Suppressor macrophage treated with lipopolysaccharide for 4 hours (primary cell): ENCODE data around the gene FUBP3.
"Not testable (repeated sequence)": the region's sequence is repeated elsewhere in the genome, so short reads cannot be mapped to it uniquely, and the experiment has no call there.

Experiments used
- DNase-seq: peaks from one replicate; pipeline ENCODE4 v3.0.0-alpha.2; 2020

Gene FUBP3

DNA sequence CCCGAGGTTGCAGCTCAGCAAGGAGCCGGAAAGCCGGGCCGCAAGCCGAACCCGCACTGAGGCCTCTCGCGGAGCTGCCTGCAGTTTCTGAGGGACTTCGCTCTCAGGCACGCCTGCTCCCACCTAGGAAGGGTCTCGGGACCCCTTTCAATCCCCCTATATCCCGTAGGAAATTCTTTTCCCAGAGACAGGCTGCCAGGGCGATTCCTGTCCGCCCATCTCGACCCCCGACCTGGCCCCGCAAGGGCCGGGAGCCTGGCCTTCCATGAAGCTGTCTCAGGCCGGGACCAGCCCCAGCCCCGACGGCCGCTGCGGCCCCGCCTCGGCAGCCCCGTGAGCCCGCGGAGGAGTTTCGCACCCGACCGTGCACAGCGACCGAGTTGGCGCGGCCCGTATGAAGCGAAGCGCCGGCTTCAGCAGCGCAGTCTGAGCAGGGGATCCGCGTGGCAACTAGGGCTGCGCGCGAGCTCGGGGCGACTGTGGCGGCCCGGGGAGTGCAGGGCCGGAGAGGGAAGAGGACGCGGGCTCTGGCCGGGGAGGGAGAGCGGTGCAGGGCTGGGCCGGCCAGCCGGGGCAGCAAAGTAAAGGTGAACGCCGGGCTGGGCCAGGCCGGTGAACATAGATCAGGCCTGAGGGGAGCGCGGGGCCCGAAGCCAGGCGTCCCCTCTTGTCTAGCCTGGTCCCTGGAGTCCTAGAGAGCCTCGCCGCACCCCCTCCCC, 84.0 kb downstream of the FUBP3 start:
- DNase-seq: no peak

DNA sequence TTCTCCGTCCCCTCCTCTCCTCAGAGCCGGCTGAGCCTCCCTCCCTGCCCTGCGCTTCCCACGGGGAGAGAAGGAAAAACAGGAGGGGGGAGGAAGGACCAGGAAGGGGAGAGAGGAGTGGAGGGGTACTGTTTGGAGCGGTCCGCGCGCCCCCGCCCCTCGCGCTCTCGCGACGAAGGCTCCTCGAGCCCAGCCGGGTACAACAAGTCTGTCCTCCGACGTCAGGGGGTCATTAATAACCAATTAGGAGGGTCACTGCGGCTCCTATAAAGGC, 84.5 kb downstream of the FUBP3 start:
- DNase-seq: no peak

DNA sequence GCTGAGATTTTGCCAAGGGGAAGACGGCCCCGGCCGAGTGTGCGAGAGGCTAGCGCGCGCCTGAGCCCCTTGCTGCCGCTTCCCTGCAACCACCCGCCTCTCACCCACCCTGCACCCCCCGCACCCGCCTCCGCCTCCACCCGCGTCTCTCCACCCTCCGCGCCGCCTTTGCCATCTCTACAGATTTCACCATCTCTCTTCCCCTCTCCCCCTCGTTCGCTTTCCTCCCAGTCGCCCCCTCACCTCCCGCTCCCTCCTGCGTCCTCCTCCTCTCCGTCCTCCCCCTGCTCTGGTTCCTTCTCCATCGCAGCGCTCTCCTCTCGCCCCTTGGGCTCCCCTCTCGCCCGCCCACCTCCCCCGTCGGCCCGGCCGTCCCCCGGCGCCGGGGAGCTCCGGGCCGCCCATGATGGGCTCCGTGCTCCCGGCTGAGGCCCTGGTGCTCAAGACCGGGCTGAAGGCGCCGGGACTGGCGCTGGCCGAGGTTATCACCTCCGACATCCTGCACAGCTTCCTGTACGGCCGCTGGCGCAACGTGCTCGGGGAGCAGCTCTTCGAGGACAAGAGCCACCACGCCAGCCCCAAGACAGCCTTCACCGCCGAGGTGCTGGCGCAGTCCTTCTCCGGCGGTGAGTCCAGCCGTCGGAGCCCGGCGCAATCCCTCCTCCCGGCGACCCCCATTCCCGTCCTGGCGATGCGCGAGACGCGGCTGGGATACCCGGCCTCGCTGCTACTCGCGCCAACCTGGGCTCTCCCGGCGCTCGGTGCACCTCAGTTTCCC, 85.1 kb downstream of the FUBP3 start, which contains the start of gene PRDM12:
TSS of gene PRDM12 (plus strand) at position 344 of the 778 bp plus-strand sequence. CDS start at position 404, 60 bp downstream.
- DNase-seq: no peak

DNA sequence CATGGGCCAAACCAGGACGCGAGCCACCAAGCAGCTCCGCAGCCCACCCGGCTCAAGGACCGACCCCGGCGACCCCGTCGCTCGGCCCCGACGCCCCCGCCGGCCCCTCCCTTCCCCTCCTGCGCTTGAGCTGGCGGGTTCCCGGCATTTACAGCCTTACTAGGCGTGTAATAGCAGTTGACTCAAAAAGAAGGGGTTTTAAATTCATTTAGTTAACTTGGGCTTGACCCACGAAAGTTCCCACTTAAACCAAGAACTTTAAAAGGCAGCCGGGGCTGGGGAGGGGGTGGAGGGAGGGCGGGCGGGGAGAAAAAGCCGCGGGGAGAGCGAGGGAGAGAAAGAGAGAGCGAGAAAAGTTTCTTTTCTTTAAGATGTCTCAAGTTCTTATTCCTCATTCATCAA, 85.7 kb downstream of the FUBP3 start:
- no peak for DNase-seq

DNA sequence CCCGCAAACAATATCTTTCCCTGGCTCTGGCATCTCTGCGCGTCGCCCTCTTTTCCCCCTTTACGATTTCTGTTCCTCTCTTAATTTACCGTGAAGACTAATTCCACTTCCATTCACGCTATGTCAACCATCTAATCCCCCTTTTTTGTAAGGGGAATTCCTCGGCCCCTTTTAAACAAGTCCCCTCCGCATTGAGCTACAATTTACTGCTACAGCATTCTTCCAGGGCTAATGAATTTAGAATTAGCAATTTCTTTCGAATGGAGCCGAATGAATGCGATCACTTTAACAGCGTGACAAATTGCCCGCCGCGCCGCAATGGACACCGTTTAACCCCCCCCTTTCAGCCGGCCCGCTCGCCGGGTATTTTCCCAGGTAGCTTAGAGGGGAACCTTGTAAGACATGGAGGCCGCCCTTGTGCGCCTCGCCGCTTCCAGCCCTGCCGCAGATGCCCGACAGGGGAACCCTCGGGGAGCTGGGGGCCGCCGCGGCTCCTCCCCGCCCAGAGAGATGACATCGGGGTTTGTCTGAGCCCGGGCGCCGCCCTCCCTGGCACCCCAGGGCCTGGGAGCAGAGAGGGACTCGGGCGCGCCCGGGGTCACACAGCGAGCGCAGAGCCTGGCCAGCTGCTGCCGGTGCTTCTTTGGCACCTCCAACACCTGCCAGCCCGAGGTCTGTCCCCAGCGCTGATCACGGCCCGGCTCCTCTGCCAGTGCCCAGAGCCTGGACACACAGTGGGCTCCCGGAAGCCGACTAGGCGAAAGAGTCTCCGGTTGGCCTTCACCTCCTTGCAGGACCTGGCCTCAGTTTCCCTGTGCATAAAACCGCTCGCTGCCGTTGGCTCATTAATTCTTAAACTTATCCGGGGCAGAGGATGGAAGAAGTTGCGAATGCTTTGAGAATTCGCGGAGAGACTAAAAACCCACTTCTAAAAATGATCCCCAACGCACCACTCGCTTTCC, 86.3 kb downstream of the FUBP3 start:
- DNase-seq: no peak

DNA sequence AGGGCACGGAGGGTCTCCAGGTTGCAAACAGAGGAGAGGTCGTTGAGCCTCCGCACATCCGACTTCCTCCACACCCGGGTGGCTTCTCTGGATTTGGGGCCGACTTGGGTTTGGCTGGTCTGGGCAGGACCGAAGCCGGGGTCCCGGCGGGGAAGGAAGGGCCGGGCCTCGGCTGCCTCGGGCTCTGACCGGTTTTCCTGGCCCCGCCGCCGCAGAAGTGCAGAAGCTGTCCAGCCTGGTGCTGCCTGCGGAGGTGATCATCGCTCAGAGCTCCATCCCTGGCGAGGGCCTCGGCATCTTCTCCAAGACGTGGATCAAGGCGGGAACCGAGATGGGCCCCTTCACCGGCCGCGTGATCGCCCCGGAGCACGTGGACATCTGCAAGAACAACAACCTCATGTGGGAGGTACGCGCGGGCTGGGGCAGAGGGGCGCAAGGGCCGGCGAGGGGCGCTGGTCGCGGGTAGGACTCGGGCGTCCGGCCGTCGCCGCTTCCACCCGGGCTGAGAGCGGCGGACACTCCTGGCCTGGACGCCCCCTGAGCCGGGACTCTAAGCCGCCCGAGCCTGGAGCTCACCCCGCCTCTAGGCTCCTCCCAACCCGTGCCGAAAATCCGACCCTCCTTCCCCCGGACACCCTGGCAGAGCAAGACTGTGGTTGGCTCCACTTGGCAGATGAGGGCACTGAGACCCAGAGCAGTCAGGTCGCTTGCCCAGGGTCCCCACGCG, 87.2 kb downstream of the FUBP3 start:
- no peak for DNase-seq

DNA sequence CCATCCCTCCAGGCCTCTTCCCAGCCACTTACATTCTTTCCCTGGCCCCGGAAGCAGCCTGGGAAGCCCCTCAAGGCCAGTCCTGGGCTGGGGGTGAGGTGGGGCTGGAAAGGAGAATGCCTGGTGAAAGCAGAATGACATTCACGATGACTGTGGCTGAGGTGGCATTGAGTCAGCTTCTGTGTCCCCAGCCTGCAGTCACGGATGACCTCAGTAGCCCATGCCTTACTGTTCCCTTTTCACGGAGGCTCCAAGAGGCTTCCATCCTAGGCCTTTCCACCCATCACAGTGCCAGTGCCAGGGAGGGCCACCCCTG, 87.7 kb downstream of the FUBP3 start:
- DNase-seq: peak; percentile 61

DNA sequence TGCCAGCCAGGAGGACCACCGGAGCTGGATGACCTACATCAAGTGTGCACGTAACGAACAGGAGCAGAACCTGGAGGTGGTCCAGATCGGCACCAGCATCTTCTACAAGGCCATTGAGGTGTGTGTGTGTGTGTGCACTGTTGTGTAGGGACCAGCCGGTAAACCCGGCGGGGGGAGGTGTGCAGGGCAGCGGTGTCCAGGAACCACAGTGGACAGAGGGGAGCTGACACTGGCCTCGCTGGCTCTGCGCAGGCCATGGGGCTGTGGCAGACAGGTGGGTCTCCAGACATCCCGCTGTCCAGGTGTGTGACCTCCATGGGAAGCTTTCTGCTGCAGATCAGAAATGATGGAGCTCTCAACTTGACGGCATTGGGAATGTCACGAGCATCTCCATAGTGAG, 88.8 kb downstream of the FUBP3 start:
- no peak for DNase-seq

DNA sequence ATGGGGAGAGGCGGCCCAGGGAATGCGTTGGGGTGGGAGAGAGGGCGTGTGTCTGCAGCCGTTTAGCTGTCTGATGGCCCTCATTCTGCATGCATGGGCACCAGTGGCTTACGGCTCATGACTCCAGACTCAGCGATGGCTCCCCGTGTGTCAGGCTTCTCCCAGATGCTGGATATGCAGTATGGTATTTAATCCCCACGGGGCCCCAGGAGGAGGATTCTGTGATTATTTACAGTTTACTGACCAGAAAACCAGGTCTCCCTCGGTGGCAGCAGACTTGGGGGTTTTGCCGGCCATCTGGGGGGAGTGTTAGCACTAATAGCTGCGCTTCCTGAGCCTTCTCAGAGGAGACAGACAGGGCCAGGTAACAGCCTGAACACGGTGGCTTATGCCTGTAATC, 89.3 kb downstream of the FUBP3 start:
- no peak for DNase-seq

DNA sequence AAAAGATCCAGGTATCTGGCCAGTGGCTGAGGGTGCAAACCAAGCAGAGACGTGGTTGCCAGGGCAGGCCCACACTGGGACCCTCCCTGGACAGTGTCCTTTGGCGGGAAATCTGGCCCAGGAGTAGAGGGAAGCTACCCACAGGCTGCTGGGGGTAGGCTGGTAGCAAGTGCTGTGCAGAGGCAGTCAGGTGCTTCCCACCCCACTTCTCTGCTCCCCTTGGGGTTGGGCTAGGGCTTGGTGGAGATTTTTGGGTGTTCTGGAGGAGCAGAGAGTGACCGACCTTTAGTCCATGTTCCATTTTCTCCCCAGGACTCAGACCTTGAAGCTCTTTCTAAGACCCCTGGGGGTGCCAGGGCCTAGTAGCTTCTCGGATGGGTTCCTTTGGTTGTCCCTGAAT, 90.6 kb downstream of the FUBP3 start:
- DNase-seq: no peak

DNA sequence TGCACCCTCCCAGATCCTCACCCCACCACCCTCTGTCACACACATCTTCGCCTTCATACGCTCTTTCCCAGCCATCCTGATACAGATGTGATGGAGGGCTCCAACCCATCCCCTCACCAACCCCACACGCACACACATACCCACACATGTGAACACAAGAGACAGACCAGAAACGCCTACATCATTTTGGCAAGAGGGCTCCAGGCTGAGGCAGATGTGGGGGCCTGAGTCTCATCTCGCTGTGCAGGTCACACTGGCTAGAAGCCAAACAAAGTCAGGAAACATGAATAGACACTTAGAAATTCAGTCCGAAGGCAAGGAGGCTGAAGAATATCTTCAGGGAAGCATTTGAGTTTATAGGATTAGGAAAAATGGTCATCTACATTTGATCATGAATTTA, 91.3 kb downstream of the FUBP3 start:
- DNase-seq: no peak

DNA sequence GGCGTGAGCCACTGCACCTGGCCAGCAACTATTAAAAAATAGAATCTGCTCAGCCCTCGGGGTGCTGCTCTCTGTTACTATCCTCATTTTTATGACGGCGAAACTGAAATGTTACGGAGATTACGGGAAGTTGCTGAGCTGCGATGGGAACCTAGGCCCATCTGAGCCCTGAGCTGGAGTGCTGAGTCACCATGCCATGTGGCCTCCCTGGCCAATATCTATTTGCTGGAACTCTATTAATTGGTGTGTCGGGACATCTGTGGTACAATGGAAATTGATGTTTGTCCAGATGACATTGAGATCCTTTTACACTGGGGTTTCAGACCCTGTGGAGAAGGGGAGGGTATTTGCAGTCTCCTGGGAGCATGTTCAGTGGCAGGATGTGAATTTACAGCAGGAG, 93.1 kb downstream of the FUBP3 start:
- DNase-seq: no peak

DNA sequence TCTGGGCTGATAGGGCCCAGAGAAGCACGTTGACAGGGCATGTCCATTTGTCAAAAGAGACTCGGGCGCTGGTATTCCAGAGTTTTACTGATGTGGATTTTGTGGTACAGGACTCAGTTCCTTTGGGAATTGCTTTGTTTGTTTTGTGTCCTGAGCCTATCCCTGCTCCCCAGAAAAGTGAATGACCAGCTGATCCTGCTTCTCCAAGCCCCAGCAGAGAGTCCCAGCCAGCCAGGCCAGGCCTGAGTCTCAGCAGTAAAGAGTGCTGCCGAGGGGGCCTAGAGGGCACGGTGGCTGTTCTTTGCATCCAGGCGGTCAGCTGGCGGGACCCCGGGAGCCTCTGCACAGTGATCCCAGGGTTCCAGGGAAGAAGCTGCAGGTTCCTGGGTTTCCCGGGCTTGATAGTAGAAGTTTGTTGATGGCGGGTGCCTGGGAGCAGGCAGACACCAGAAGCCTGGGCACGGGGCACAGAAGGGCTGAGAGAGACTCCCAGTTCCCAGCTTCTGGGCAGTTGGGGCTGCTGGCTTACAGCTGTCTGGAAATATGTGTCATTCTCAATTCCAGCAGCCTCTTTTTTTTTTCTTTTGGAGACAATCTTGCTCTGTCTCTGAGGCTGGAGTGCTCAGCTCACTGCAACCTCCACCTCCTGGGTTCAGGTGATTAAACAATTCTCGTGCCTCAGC, 93.7 kb downstream of the FUBP3 start:
- DNase-seq: no peak

DNA sequence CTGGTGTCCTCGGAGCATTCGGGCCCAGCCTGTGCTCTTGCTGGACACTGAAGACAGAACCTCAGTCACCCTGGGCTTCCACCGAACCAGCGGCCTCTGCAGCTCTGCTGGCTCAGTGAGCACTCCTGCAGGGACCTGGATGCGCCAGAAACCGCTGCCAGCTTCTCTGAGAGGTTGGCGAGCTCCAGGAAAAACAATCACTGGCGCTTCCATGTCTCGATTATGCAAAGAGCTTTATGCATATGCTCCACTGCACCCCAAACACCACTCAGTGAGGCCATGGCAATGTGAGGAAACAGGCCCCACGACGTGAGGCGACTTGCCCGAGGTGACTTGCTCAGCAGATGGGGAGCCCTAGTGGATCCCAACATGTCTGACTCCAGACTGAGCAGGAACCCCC, 96.0 kb downstream of the FUBP3 start:
- DNase-seq: no peak

DNA sequence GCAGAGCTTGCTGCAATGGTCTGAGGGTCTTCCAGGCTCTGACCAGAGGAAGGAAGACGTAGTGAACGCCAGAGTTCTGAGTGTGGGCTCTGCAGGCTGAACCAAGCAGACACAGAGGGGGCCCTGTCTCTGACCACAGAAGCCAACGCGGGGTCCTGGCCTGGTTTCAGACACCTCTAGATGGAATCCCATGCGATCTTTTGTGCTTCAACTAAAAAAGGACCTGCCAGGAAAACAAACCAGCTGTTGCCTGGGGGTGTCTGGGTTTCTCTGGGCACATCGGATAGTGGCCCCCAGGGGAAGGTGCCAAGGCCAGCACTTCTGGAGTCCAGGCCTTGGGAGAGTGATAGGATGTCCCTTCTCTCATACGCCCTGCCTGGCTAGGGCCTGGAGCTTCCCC, 97.9 kb downstream of the FUBP3 start:
- no peak for DNase-seq

DNA sequence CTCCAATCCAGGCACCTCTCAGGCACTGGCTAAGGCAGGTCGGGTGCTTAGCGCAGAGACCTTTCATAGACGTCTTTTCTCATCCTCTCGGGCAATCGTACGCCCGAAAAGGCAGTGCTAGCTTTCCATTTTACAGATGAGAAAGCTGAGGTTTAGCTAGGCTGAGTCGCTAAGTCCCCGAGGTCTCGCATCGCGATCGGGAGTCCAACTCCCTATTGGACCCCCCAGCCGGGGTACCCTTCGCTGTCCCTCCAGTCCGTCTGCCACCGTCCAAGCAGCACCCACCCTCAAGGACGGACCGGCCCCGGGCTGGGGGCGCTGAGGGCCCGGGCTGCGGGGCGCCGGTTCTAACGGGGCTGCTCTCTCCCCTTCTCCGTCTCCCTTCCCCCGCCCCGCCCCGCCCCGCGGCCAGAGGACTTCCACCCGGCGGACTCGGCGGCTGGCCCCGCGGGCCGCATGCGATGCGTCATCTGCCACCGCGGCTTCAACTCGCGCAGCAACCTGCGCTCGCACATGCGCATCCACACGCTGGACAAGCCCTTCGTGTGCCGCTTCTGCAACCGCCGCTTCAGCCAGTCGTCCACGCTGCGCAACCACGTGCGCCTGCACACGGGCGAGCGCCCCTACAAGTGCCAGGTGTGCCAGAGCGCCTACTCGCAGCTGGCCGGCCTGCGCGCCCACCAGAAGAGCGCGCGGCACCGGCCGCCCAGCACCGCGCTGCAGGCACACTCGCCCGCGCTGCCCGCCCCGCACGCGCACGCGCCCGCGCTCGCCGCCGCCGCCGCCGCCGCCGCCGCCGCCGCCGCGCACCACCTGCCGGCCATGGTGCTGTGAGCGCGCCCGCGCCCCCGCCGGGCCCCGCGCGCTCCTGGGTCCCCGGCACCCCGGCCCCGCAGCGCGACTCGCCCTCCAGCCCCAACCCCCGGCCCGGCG, 101.7 kb downstream of the FUBP3 start:
- DNase-seq: peak; percentile 82

DNA sequence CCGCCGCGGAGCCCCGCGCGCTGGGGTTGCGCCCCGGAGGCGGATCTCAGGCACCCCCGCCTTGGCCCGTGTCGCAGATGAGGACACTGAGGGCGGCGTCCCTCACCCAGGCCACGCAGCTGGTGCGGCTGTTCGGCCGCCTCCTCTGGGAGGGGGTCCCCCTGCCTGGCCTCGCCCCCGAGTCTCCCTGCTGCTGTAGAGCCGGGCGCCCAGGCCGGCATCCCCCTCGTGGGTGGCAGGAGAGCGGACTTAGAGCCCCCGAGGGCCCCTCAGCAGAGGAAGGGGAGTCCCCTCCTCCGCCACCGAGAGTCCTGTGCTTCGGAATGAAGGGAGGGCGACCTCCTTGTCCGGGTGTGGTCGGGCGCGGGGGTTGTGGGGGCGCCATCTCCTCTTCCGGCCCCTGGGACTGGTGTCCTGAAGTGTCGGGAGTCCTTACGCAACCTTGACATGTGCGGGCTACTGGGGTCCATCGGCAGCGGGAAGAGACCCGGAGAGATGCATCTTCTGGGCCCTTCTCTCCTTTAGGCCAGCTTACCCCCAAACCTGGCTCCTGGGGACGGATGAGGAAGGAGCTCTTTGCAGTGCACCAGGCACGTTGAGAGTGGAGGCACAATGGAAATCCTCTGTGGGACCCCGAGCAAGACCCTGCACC, 102.5 kb downstream of the FUBP3 start:
- no peak for DNase-seq

DNA sequence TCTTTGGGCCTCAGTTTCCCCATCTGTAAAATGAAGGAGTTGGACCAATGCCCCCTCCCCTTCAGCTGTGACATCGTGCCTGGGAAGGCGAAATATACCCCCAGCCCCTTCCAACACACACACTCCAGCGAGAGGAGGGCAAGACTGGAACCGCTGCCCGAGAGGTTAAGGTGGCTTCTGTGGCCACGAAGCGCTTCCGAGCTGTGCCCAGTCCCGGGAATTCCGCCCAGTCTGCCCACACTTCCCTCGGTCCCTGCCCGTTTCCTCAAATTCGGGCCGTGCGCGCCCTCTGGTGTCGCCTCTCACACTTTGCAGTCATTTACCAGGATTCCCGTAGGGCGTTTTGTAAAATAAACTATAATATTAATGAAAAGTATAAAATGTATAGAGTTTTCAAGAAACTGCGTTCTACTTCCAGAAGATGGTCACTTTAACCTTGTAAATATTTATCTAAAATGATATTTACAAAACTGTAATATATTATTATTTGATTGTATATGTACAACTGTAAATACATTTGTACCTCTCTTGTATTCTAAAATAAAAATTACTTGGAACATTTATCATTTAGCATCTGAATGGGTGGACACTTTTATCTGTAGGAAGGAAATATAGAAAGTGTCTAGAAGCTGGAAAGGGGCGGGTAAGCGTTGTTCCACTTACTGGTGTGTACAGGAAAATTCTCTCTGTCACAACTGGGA, 103.2 kb downstream of the FUBP3 start:
- DNase-seq: peak; percentile 89

DNA sequence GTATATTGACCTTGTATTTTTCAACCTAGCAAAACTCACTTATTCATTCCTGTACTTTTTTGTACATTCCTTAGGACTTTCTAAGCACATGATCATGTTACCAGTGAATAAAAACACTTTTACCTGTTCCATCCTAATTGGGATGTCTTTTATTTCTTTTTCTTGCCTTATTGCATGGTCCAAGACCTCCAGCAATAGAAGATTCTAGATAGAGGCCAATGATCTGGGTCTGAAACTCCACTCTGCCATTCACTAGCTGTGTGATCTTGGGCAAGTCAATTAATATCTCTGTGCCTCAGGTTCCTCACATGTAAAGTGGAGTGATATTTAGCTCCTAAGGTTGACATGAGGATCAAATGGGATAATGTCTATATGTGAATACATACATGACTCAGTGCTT, 105.7 kb downstream of the FUBP3 start:
- DNase-seq: no peak

DNA sequence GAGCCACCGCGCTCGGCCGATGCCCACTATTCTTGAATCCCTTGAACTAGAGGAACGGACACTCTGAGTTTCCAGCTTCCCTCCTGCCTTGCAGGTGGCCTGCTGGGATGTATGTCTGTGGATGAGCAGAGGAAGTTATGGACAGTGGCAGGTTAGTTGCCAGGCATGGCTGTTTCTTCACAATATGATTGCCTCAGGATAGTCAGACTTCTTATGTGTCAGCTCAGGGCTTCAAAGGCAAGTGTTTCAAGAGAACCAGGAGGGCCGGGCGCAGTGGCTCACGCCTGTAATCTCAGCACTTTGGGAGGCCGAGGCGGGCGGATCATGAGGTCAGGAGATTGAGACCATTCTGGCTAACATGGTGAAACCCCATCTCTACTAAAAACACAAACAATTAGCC, 106.6 kb downstream of the FUBP3 start:
- not testable (repeated sequence) for DNase-seq
